ENCODE data around the gene SHQ1.

The SHQ1 gene

GRCh38 chr3:72782521-72782920, 65.7 kb downstream of the SHQ1 start:
- no peak for TF ChIP-seq CTCF (conservative IDR thresholded peaks at IDR 0.05; ENCODE audit: low read depth)
- H3K27ac ChIP-seq, result no peak overlapping the region
- ChIA-PET CTCF (interaction anchor here (0.6 kb wide), 1 partner anchor 255 kb away, joined by 4 read pairs; no protein-coding TSS in a partner anchor), POLR2A (ENCODE audit: low non-redundant PET) (no interaction called here)
- DNase-seq (ENCODE audit: low spot score), result no peak

GRCh38 chr3:72769758-72770540, 78.3 kb downstream of the SHQ1 start:
- DNase-seq (ENCODE audit: low spot score), result no peak
- H3K27ac ChIP-seq, result no peak overlapping the region
- POLR2A ChIA-PET (ENCODE audit: low non-redundant PET), result no interaction called here
- no peak for TF ChIP-seq CTCF (conservative IDR thresholded peaks at IDR 0.05; ENCODE audit: low read depth)
- CTCF ChIA-PET, result interaction anchor here (0.5 kb wide), 1 partner anchor 314 kb away, joined by 4 read pairs; no protein-coding TSS in a partner anchor

GRCh38 chr3:72768936-72769335, 79.3 kb downstream of the SHQ1 start:
- POLR2A ChIA-PET (ENCODE audit: low non-redundant PET), result no interaction called here
- no peak for TF ChIP-seq CTCF (conservative IDR thresholded peaks at IDR 0.05; ENCODE audit: low read depth)
- DNase-seq (ENCODE audit: low spot score), result no peak
- CTCF ChIA-PET, result interaction anchor here (0.7 kb wide), 1 partner anchor 61 kb away, joined by 4 read pairs; no protein-coding TSS in a partner anchor
- no peak overlapping the region for H3K27ac ChIP-seq

- H3K27ac ChIP-seq, result no peak overlapping the region
- TF ChIP-seq CTCF (conservative IDR thresholded peaks at IDR 0.05; ENCODE audit: low read depth), result no peak
- DNase-seq (ENCODE audit: low spot score), result no peak
- ChIA-PET CTCF (interaction anchor here (0.7 kb wide), 1 partner anchor 60 kb away, joined by 4 read pairs; no protein-coding TSS in a partner anchor), POLR2A (ENCODE audit: low non-redundant PET) (no interaction called here)
Measured at GRCh38 chr3:72768481-72768880, 79.8 kb downstream of the SHQ1 start.

- no peak overlapping the region for H3K27ac ChIP-seq
- no peak for TF ChIP-seq CTCF (conservative IDR thresholded peaks at IDR 0.05; ENCODE audit: low read depth)
- CTCF ChIA-PET, result no interaction called here
- POLR2A ChIA-PET (ENCODE audit: low non-redundant PET), result no interaction called here
- no peak for DNase-seq (ENCODE audit: low spot score)
Measured at GRCh38 chr3:72768006-72768441, 80.2 kb downstream of the SHQ1 start.

- no peak for DNase-seq (ENCODE audit: low spot score)
- ChIA-PET POLR2A (ENCODE audit: low non-redundant PET) (no interaction called here), CTCF (interaction anchor here (0.5 kb wide), 1 partner anchor 23 kb away, joined by 3 read pairs; no protein-coding TSS in a partner anchor)
- no peak overlapping the region for H3K27ac ChIP-seq
- TF ChIP-seq CTCF (conservative IDR thresholded peaks at IDR 0.05; ENCODE audit: low read depth), result no peak
Measured at GRCh38 chr3:72766866-72767265, 81.4 kb downstream of the SHQ1 start.

Data from RWPE1 (cell line).